NCI-H526 treated with DMSO at 0.1 percent for 48 hours (cell line): ENCODE measurements around the gene DBNDD1.
"Not testable (repeated sequence)": the region's sequence is repeated elsewhere in the genome, so short reads cannot be mapped to it uniquely, and the experiment has no call there.

Experiments
- DNase-seq: peaks from one replicate; lab custom pipeline; 2025; lab: John Stamatoyannopoulos, UW

Gene DBNDD1

GRCh38 chr16:90011508-90011819 is 7.8 kb downstream of the DBNDD1 start:
- no peak for DNase-seq

DNA sequence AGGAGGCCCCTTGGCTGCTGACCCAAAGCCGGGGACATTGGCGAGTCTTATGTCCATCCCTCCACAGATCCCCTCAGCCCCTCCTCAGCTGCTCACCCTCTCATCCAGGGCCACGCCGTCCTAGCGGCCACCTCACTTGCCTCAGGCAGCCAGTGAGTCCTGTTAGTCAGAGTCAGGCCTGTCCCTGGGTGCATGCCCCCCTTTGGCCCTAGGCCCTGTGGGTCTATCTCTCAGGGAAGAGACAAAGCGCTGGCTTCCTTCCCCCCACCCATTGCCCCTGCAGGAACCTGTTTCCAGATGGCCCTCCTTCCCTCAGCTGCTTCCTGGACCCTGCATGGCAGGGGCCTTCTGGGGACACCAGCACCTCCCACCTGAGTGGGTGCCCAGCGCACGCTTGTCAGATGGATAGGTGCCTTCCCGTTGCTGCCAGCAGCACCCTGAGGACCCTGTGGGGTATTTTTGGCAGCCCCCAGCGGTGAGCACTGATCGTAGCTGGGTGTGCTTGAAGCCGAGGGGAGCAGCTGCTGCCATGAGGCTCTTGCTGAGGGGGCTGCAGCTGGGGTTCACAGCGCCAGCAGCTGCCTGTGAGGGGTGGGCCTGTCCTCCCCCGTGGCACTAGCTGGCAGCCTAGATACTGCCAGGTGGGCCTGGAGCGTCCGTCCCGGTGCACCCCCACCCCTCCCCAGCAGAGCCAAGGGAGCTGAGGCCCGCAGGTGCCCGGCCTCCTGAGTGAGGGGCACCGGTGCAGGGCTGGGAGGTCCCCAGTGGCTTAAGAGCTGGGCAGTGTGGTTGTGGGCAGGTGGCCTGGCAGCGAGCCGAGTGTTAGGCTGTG is 8.4 kb downstream of the DBNDD1 start:
- no peak for DNase-seq

GRCh38 chr16:90009172-90009899 is 9.9 kb downstream of the DBNDD1 start:
- no peak for DNase-seq

GRCh38 chr16:90008708-90009145 is 10.5 kb downstream of the DBNDD1 start:
- no peak for DNase-seq

GRCh38 chr16:90007635-90008234 is 11.5 kb downstream of the DBNDD1 start:
- not testable (repeated sequence) for DNase-seq

DNA sequence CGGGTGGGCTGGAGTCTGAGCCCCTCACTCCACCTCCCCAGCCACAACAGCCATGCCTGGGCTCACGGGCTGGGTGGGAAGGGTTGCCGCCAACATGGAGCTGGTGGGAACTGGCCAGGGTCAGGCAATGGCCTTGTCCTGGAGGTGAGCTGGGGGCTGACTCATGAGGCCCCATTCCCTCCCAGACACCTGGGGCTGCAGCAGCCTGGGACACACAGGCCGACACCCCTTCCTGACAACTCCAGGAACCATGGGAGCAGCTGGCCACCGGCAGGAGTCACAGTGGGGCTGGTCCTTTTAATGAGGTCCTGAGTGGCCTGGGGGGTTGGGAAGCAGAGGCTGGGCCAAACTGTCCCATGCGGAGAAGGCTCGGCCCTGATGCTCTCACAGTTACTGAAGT is 12.2 kb downstream of the DBNDD1 start:
- no peak for DNase-seq

DNA sequence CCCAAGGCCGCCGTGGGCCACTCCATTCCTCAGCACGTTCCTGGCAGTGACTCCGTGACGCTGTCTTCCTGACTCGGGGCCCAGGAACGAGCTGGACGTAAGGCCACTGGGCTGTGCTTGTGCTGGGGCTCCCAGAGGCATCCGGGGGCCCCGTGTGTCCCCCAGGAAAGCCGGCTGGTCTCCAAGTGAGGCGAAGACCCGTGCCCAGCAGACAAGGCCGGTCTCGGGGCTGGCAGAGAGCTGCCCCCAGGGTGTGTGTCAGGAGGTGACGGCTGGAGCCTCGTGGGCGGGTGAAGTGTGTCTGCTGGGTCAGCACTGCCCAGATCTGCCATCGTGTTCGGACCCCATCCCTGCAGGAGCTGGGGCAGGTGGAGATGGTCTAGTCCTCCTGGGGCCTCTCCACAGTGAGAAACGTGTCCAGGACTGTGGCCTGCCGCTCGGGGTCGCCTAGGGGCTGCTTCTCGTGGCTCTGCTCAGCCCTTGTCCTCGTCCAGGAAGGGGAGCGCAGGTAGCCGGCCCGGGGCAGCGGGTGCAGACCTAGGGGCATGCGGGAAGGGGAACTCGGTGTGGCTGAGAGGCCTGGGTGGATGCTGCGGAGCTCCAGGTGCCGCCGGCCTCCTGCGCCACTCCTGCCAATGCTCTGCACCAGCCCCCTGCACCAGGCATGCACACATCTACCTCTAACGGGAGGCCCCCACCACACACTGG is 13.1 kb downstream of the DBNDD1 start:
- DNase-seq: no peak

DNA sequence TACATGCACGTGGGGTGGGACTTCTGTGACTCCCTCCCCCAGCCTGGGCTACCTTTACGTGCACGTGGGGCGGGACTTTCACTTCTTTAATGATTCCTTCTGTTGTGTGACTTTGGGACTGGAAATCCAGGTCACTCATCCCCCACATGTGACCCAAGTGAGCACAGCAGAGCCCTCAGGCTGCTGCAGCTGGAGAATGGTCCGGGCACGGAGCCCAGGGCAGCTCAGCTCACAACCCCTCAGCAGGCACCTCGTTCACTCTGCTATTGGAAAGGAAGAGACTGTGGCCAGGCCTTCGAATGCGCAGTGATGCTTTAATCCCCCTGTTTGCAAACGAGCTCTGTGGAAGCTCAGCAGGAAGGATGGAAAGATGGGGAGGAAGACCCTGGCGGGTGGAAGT is 14.7 kb downstream of the DBNDD1 start:
- no peak for DNase-seq

DNA sequence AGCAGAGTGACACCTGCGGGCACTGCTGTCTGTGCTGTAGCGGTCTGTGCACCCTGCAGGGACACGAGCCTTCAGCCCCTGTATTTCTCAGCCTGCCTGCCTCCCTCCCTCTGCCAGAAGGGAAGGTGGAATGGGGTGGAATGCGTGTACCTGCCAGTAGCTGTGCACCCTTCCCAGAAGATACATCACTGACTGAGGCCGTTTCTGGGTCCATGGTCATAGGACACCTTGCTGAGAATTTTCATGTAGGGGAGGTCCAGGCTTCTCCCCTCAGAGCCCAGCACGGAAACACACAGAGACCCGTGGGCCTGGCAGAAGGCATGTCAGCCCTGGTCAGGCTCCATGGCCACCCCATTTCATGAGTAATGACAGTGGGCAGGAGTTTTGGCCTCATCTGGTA is 16.5 kb downstream of the DBNDD1 start:
- DNase-seq: no peak

GRCh38 chr16:90001761-90002503 is 17.3 kb downstream of the DBNDD1 start:
- no peak for DNase-seq

GRCh38 chr16:90000733-90001427 is 18.4 kb downstream of the DBNDD1 start:
- DNase-seq: no peak

DNA sequence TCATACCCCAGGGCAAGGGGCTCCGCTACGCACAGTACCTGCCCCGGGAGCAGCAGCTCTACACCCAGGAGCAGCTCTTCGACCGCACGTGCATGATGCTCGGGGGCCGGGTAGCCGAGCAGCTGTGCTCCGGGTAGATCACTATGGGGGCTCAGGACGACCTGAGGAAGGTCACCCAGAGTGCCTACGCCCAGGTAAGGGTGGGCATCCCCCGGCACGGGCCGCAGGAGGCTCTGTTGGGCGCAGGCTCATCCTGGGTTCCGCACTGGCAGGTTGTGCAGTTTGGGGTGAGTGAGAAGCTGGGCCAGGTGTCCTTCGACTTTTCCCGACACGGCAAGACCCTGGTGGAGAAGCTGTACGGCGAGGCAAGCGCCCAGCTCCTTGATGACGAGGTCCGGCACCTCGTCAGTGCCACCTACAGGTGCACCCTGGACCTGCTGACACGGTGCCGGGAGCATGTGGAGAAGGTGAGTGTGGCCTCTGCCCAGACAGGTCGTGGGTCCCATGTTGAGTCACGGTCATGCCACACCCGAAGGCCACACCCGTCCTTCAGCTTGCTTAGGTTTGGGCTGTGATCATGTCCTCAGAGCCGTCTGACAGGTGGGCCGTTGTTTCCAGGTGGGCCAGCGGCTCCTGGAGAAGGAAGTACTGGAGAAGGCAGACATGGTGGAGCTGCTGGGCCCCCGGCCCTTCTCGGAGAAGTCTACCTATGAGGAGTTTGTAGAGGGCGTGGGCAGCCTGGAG is 19.3 kb downstream of the DBNDD1 start:
- no peak for DNase-seq

GRCh38 chr16:89996178-89996489 is 23.1 kb downstream of the DBNDD1 start:
- DNase-seq: no peak

- DNase-seq: not testable (repeated sequence)
Observed at GRCh38 chr16:89995475-89996177, 23.6 kb downstream of the DBNDD1 start.

- not testable (repeated sequence) for DNase-seq
Observed at GRCh38 chr16:89994721-89995474, 24.4 kb downstream of the DBNDD1 start.

DNA sequence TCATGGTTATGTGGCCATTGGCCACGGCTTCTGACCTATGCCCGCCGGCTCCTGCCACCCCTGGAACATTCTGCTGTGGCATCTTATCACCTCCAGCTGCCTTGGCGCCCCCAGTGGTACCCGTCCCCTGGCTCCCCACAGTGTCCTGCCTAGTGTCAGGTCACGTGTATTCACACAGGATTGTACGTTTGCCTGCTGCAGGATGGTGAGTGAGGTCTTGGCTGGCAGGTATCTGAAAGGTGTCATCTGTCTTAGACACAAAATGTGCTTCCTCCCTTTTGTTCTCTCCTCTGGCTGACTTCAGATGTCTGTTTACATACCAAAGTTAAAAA is 24.9 kb downstream of the DBNDD1 start:
- DNase-seq: no peak

- DNase-seq: no peak
Observed at GRCh38 chr16:89993971-89994370, 25.3 kb downstream of the DBNDD1 start.

- DNase-seq: no peak
Observed at GRCh38 chr16:89993377-89993776, 25.9 kb downstream of the DBNDD1 start.

GRCh38 chr16:89990799-89991198 is 28.5 kb downstream of the DBNDD1 start:
- no peak for DNase-seq
